Activated naive CD4-positive, alpha-beta T cell treated with anti-CD3 and anti-CD28 coated beads, Interleukin-2, amount 50 U/mL, for 72 hours (primary cell): ENCODE measurements around the gene CD180. TPM values are rescaled to one million over a fixed set of nuclear protein-coding genes. Genes with fewer than 3 reads are reported as not detected.

Experiments
- ATAC-seq, 2 donors: fragments of 150-1000 bp; cut with Tn5 transposase; 2 replicates each; pipeline ENCODE4 v1.10.0; 2021; ENCODE audit warnings: mild to moderate bottlenecking in 2 of 2, moderate library complexity in 2 of 2
- DNase-seq, 2 donors: peaks; one replicate each; pipeline ENCODE4 v3.0.0; 2021 to 2022; ENCODE audit warnings: low spot score in 2 of 2
- H3K27ac Mint-ChIP-seq, 2 donors: one replicate each; pipeline ENCODE4 v1.8.0; 2022; ENCODE audit warnings: mild to moderate bottlenecking in 2 of 2, mixed read lengths in 2 of 2
- H3K36me3 Mint-ChIP-seq, 2 donors: one replicate each; pipeline ENCODE4 v1.8.0; 2022; ENCODE audit warnings: mixed read lengths in 2 of 2
- H3K9me3 Mint-ChIP-seq, 2 donors: one replicate each; pipeline ENCODE4 v1.8.0; 2022; ENCODE audit warnings: mixed read lengths in 2 of 2
- total RNA-seq, 2 donors: library from RNA; stranded (reverse); gene quantifications; one replicate each; pipeline ENCODE4 v1.2.3, GENCODE V29; 2022

Gene CD180
- total RNA-seq, 2 donors from 2014 or later = not detected

DNA sequence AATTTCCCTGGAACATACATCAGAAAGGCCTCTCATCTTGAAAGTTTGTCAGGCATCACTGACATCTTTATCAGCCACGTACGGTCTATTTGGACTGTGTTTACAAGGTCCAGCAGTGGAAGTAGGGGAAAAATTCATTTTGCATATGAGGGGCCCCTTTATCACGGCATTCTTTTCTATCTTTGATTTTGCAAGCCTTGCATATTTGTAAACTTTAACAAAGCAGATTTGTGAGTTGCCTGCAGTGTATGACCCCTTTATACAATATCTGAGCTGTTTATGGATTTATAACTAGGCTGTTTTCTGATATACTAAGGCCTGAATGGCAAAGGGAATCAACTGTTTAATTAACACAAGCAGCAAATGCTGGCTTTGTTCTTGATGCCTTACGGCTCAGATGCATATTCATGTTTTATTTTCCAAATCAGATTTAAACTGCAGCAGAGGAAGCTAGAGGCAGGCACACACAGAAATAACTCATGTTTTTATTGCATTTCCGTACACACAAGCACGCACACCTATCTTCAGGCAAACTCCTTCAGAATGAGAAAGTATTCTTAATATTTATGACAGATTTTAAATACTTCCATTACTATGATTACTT is 61.1 kb downstream of the CD180 start:
- no peak for DNase-seq
- H3K27ac Mint-ChIP-seq = no peak overlapping the region
- no peaks in the 10 kb centered on the region for H3K9me3 Mint-ChIP-seq
- no peak for ATAC-seq
- H3K36me3 Mint-ChIP-seq = peaks cover 0 to 6% of the 10 kb centered on the region in 2 donors

DNA sequence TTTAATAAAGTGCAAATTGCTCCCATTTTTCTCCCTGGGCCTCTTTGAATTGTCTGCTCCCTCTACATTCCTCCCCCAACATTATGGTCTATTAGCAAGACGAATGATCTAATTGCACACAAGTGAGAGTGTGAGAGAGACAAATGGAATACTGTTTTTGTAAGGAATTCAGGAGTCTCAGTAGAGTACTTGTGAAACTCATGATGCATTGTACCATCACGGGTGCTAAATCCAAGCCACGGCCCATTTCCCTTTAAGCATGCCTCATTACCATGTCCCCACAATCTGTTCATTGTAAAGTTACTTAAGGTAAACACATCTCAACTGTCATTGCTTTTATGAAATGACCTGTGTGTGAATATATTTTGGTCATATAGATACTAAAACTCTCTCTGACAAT is 62.8 kb downstream of the CD180 start:
- ATAC-seq (no peak), DNase-seq (no peak)
- H3K9me3 Mint-ChIP-seq = no peaks in the 10 kb centered on the region
- no peak overlapping the region for H3K27ac Mint-ChIP-seq
- peaks cover 0 to 10% of the 10 kb centered on the region in 2 donors for H3K36me3 Mint-ChIP-seq

DNA sequence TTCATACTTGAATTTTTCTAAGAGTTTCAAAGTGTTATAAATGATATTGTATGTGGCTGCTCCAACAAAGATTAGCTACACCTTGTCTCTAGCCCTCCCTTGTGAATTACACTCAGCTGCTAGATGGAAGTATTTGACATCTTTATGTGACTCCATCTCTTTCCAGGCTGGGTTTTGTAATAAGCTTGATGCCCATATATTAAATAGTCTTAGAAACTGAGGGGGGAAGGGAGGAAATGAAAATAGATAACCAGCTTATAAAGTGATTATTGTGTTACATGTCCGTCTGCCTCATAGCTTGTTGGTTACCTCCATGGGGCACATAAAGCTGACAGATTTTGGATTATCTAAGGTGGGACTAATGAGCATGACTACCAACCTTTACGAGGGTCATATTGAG is 63.4 kb downstream of the CD180 start:
- Mint-ChIP-seq H3K36me3 (peaks cover 0 to 15% of the 10 kb centered on the region in 2 donors), H3K9me3 (no peaks in the 10 kb centered on the region), H3K27ac (no peak overlapping the region)
- DNase-seq (no peak), ATAC-seq (no peak)

- H3K9me3 Mint-ChIP-seq = no peaks in the 10 kb centered on the region
- DNase-seq = no peak
- peaks cover 11 to 36% of the 10 kb centered on the region in 2 donors for H3K36me3 Mint-ChIP-seq
- no peak overlapping the region for H3K27ac Mint-ChIP-seq
- no peak for ATAC-seq
Observed at GRCh38 chr5:67129768-67130167, 66.8 kb downstream of the CD180 start.
